GM21737 (cell line): Measurements from ENCODE around the gene OR9A4.
"Not testable (repeated sequence)": the region's sequence is repeated elsewhere in the genome, so short reads cannot be mapped to it uniquely, and the experiment has no call there.

ENCODE experiments used
- ATAC-seq: cut with Tn5 transposase; IDR thresholded peaks from one replicate; pipeline ENCODE4 v1.9.1; 2021; ENCODE audit warnings: mild to moderate bottlenecking, moderate library complexity; ENCODE audit not compliant: unreplicated experiment

OR9A4 gene

GRCh38 chr7:141916099-141916498 is at the start of gene OR9A4:
OR9A4 (plus strand) TSS chr7:141916399; CDS start chr7:141918876, 2,477 bp downstream.
- no peak for ATAC-seq

- ATAC-seq: no peak
Measured at GRCh38 chr7:141866974-141867373, 49.2 kb upstream of the OR9A4 start.

GRCh38 chr7:141872931-141873330 is 43.3 kb upstream of the OR9A4 start:
- ATAC-seq: no peak

- ATAC-seq: no peak
Measured at GRCh38 chr7:141874787-141875186, 41.4 kb upstream of the OR9A4 start.

- no peak for ATAC-seq
Measured at GRCh38 chr7:141875453-141875852, 40.7 kb upstream of the OR9A4 start.

GRCh38 chr7:141876371-141876770 is 39.8 kb upstream of the OR9A4 start:
- ATAC-seq: no peak

GRCh38 chr7:141877365-141877764 is 38.8 kb upstream of the OR9A4 start:
- ATAC-seq: no peak

GRCh38 chr7:141880960-141881359 is 35.2 kb upstream of the OR9A4 start:
- no peak for ATAC-seq

- no peak for ATAC-seq
Measured at GRCh38 chr7:141884539-141885225, 31.5 kb upstream of the OR9A4 start.

- ATAC-seq: no peak
Measured at GRCh38 chr7:141889321-141889720, 26.9 kb upstream of the OR9A4 start.

GRCh38 chr7:141891336-141891735 is 24.9 kb upstream of the OR9A4 start:
- ATAC-seq: no peak

- ATAC-seq: not testable (repeated sequence)
Measured at GRCh38 chr7:141899366-141899765, 16.8 kb upstream of the OR9A4 start.

GRCh38 chr7:141906285-141906684 is 9.9 kb upstream of the OR9A4 start:
- no peak for ATAC-seq

- ATAC-seq: no peak
Measured at GRCh38 chr7:141911391-141911790, 4.8 kb upstream of the OR9A4 start.

- ATAC-seq: no peak
Measured at GRCh38 chr7:141915565-141915964, 634 bp upstream of the OR9A4 start.

- no peak for ATAC-seq
Measured at GRCh38 chr7:141920281-141920680, 4.1 kb downstream of the OR9A4 start.

GRCh38 chr7:141928146-141928844 is 12.1 kb downstream of the OR9A4 start:
- no peak for ATAC-seq

- no peak for ATAC-seq
Measured at GRCh38 chr7:141928845-141929195, 12.6 kb downstream of the OR9A4 start.

- no peak for ATAC-seq
Measured at GRCh38 chr7:141930211-141930610, 14.0 kb downstream of the OR9A4 start.

GRCh38 chr7:141941075-141941474 is 24.9 kb downstream of the OR9A4 start:
- no peak for ATAC-seq

- no peak for ATAC-seq
Measured at GRCh38 chr7:141943846-141944245, 27.6 kb downstream of the OR9A4 start.

- ATAC-seq: no peak
Measured at GRCh38 chr7:141944811-141945210, 28.6 kb downstream of the OR9A4 start.

GRCh38 chr7:141945356-141945755 is 29.2 kb downstream of the OR9A4 start:
- no peak for ATAC-seq
